ENCODE measurements around the gene MEIOC.
A peak's percentile ranks its signal among the peaks of the same experiment; 100 is the strongest.
"Not testable (repeated sequence)": the region's sequence is repeated elsewhere in the genome, so short reads cannot be mapped to it uniquely, and the experiment has no call there.

Gene MEIOC

DNA sequence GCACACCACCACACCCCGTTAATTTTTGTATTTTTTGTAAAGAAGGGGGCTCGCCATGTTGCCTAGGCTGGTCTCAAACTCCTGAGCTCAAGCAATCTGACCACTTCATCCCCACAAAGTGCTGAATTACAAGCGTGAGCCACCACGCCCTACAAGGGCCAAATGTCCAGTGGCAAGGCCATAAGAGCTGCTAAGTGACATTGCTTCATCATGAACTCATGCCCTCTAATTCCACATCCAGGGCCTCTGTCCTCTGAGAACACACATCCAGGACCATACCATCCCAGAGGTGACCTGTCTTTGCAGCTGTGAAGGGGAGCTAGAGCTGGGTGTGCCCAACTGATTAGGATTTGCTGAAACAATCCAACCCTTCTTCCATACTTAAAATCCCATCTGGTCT is 25.6 kb upstream of the MEIOC start:
- Mint-ChIP-seq H3K27me3 (peaks cover 1% of the 10 kb centered on the region), H3K4me1 (peaks cover 13% of the 10 kb centered on the region), H3K4me3 (no peak overlapping the region), H3K27ac (no peak overlapping the region), H3K9me3 (no peaks in the 10 kb centered on the region), H3K36me3 (no peaks in the 10 kb centered on the region)
- no peak for DNase-seq (ENCODE audit: low spot score in 2 of 2)
- no peak for ATAC-seq (ENCODE audit: low read depth)

GRCh38 chr17:44633998-44634397 is 22.3 kb upstream of the MEIOC start:
- Mint-ChIP-seq H3K36me3 (no peaks in the 10 kb centered on the region), H3K27me3 (peaks cover 1% of the 10 kb centered on the region), H3K4me1 (no peaks in the 10 kb centered on the region), H3K4me3 (no peak overlapping the region), H3K9me3 (no peaks in the 10 kb centered on the region), H3K27ac (no peak overlapping the region)
- DNase-seq (ENCODE audit: low spot score in 2 of 2) (no peak), ATAC-seq (ENCODE audit: low read depth) (no peak)

- H3K4me1 Mint-ChIP-seq; H3K4me3 Mint-ChIP-seq; DNase-seq (ENCODE audit: low spot score in 2 of 2); H3K27ac Mint-ChIP-seq; H3K27me3 Mint-ChIP-seq; H3K9me3 Mint-ChIP-seq; ATAC-seq (ENCODE audit: low read depth); H3K36me3 Mint-ChIP-seq: not testable (repeated sequence)
Observed at GRCh38 chr17:44634401-44634800, 21.9 kb upstream of the MEIOC start.

- H3K27ac Mint-ChIP-seq, result no peak overlapping the region
- H3K9me3 Mint-ChIP-seq, result no peaks in the 10 kb centered on the region
- ATAC-seq (ENCODE audit: low read depth) (peak; percentile 59), DNase-seq (ENCODE audit: low spot score in 2 of 2) (peak in 1 of 2 donors; percentile 11)
- H3K27me3 Mint-ChIP-seq, result peaks cover 3% of the 10 kb centered on the region
- H3K4me1 Mint-ChIP-seq, result no peaks in the 10 kb centered on the region
- H3K36me3 Mint-ChIP-seq, result no peaks in the 10 kb centered on the region
- no peak overlapping the region for H3K4me3 Mint-ChIP-seq
Observed at GRCh38 chr17:44636562-44636961, 19.7 kb upstream of the MEIOC start.

- peaks cover 3% of the 10 kb centered on the region for H3K27me3 Mint-ChIP-seq
- H3K36me3 Mint-ChIP-seq, result no peaks in the 10 kb centered on the region
- no peaks in the 10 kb centered on the region for H3K9me3 Mint-ChIP-seq
- H3K4me1 Mint-ChIP-seq, result no peaks in the 10 kb centered on the region
- H3K27ac Mint-ChIP-seq, result no peak overlapping the region
- no peak for DNase-seq (ENCODE audit: low spot score in 2 of 2)
- no peak for ATAC-seq (ENCODE audit: low read depth)
- H3K4me3 Mint-ChIP-seq, result no peak overlapping the region
Observed at GRCh38 chr17:44637066-44637465, 19.2 kb upstream of the MEIOC start.

GRCh38 chr17:44642834-44643233 is 13.4 kb upstream of the MEIOC start:
- Mint-ChIP-seq H3K4me3 (no peak overlapping the region), H3K4me1 (no peaks in the 10 kb centered on the region), H3K36me3 (no peaks in the 10 kb centered on the region), H3K27ac (no peak overlapping the region), H3K9me3 (no peaks in the 10 kb centered on the region), H3K27me3 (peaks cover 13% of the 10 kb centered on the region)
- DNase-seq (ENCODE audit: low spot score in 2 of 2) (no peak), ATAC-seq (ENCODE audit: low read depth) (no peak)

GRCh38 chr17:44645341-44645740 is 10.9 kb upstream of the MEIOC start:
- DNase-seq (ENCODE audit: low spot score in 2 of 2) (no peak), ATAC-seq (ENCODE audit: low read depth) (no peak)
- no peaks in the 10 kb centered on the region for H3K9me3 Mint-ChIP-seq
- H3K4me1 Mint-ChIP-seq, result peaks cover 4% of the 10 kb centered on the region
- H3K4me3 Mint-ChIP-seq, result no peak overlapping the region
- H3K27ac Mint-ChIP-seq, result no peak overlapping the region
- H3K27me3 Mint-ChIP-seq, result peaks cover 13% of the 10 kb centered on the region
- no peaks in the 10 kb centered on the region for H3K36me3 Mint-ChIP-seq

DNA sequence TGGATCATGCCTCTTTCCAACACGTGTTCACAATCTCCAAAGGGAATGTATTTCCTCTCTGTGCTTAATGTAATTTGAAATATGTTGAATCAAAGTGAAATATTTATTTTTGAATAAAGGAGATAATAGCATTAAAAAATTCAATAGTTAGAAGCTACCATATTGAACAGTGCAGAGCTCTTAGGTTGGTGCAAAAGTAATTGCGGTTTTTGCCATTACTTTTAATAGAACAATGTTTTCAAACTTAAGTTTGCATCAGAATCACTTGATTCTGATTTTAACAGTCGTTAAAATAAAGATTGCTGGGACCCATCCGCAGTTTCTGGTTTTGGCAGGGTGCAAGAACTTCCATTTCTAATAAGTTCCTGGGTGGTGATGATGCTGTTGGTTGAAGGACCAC is 10.0 kb upstream of the MEIOC start:
- peaks cover 12% of the 10 kb centered on the region for H3K27me3 Mint-ChIP-seq
- no peaks in the 10 kb centered on the region for H3K36me3 Mint-ChIP-seq
- no peak for ATAC-seq (ENCODE audit: low read depth)
- peaks cover 4% of the 10 kb centered on the region for H3K4me1 Mint-ChIP-seq
- H3K27ac Mint-ChIP-seq, result no peak overlapping the region
- H3K4me3 Mint-ChIP-seq, result no peak overlapping the region
- H3K9me3 Mint-ChIP-seq, result no peaks in the 10 kb centered on the region
- DNase-seq (ENCODE audit: low spot score in 2 of 2), result no peak

GRCh38 chr17:44647736-44648135 is 8.5 kb upstream of the MEIOC start:
- Mint-ChIP-seq H3K4me1 (peaks cover 4% of the 10 kb centered on the region), H3K27me3 (peaks cover 11% of the 10 kb centered on the region), H3K4me3 (no peak overlapping the region), H3K36me3 (no peaks in the 10 kb centered on the region), H3K27ac (no peak overlapping the region), H3K9me3 (no peaks in the 10 kb centered on the region)
- ATAC-seq (ENCODE audit: low read depth) (no peak), DNase-seq (ENCODE audit: low spot score in 2 of 2) (no peak)

GRCh38 chr17:44648963-44649362 is 7.3 kb upstream of the MEIOC start:
- peaks cover 4% of the 10 kb centered on the region for H3K4me1 Mint-ChIP-seq
- H3K4me3 Mint-ChIP-seq, result no peak overlapping the region
- ATAC-seq (ENCODE audit: low read depth) (no peak), DNase-seq (ENCODE audit: low spot score in 2 of 2) (no peak)
- H3K36me3 Mint-ChIP-seq, result no peaks in the 10 kb centered on the region
- no peaks in the 10 kb centered on the region for H3K9me3 Mint-ChIP-seq
- no peak overlapping the region for H3K27ac Mint-ChIP-seq
- H3K27me3 Mint-ChIP-seq, result peaks cover 9% of the 10 kb centered on the region

DNA sequence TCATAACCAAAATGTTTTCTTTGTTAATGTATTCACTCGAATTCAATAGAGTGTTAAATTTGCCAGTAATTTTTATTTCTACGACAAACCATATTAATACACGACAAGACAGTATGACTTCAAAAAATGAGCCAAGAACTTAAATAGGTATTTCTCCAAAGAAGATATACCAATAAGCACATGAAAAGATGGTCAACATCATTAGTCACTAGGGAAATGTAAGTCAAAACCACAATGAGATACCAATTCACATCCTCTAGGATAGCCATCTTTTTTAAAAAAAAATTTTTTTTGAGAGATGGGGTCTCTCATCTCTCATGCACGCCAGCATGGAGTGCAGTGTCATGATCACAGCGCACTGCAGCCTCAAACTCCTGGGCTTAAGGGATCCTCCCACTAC is 5.0 kb upstream of the MEIOC start:
- H3K36me3 Mint-ChIP-seq, result no peaks in the 10 kb centered on the region
- no peak overlapping the region for H3K27ac Mint-ChIP-seq
- ATAC-seq (ENCODE audit: low read depth) (no peak), DNase-seq (ENCODE audit: low spot score in 2 of 2) (no peak)
- H3K9me3 Mint-ChIP-seq, result no peaks in the 10 kb centered on the region
- peaks cover 4% of the 10 kb centered on the region for H3K4me1 Mint-ChIP-seq
- no peak overlapping the region for H3K4me3 Mint-ChIP-seq
- H3K27me3 Mint-ChIP-seq, result peaks cover 14% of the 10 kb centered on the region

GRCh38 chr17:44652727-44653126 is 3.5 kb upstream of the MEIOC start:
- ATAC-seq (ENCODE audit: low read depth), result no peak
- Mint-ChIP-seq H3K27me3 (peaks cover 19% of the 10 kb centered on the region), H3K4me1 (peaks cover 6% of the 10 kb centered on the region)

DNA sequence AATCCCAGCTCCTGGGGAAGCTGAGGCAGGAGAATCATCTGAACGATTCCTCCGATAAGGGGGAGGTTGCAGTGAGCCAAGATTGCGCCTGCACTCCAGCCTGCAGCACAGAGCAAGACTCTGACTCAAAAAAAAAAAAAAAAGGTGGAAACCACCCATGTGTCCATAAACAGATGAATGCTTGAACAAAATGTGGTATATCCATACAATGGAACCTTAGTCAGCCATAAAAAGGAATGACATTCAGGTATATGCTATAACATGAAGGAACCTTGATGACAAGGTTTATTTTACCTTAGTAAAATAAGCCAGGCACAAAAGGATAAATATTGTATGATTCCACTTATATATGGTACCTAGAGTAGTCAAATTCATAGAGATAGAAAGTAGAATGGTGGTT is 2.9 kb upstream of the MEIOC start:
- H3K4me3 Mint-ChIP-seq, result no peak overlapping the region
- H3K9me3 Mint-ChIP-seq, result no peaks in the 10 kb centered on the region
- ATAC-seq (ENCODE audit: low read depth) (no peak), DNase-seq (ENCODE audit: low spot score in 2 of 2) (no peak)
- no peaks in the 10 kb centered on the region for H3K36me3 Mint-ChIP-seq
- H3K27ac Mint-ChIP-seq, result no peak overlapping the region
- peaks cover 3% of the 10 kb centered on the region for H3K4me1 Mint-ChIP-seq
- peaks cover 19% of the 10 kb centered on the region for H3K27me3 Mint-ChIP-seq

More at GRCh38 chr17:44652727-44653126, 3.5 kb upstream of the MEIOC start:
- no peaks in the 10 kb centered on the region for H3K9me3 Mint-ChIP-seq
- no peak for DNase-seq (ENCODE audit: low spot score in 2 of 2)
- H3K27ac Mint-ChIP-seq, result no peak overlapping the region
- no peak overlapping the region for H3K4me3 Mint-ChIP-seq
- H3K36me3 Mint-ChIP-seq, result no peaks in the 10 kb centered on the region

- Mint-ChIP-seq H3K4me3 (no peak overlapping the region), H3K4me1 (peaks cover 3% of the 10 kb centered on the region), H3K27ac (no peak overlapping the region), H3K36me3 (no peaks in the 10 kb centered on the region), H3K9me3 (no peaks in the 10 kb centered on the region), H3K27me3 (peaks cover 19% of the 10 kb centered on the region)
- DNase-seq (ENCODE audit: low spot score in 2 of 2) (no peak), ATAC-seq (ENCODE audit: low read depth) (no peak)
Observed at GRCh38 chr17:44653954-44654353, 2.3 kb upstream of the MEIOC start.

- no peaks in the 10 kb centered on the region for H3K9me3 Mint-ChIP-seq
- no peak overlapping the region for H3K4me3 Mint-ChIP-seq
- H3K27me3 Mint-ChIP-seq, result peaks cover 3% of the 10 kb centered on the region
- ATAC-seq (ENCODE audit: low read depth) (no peak), DNase-seq (ENCODE audit: low spot score in 2 of 2) (no peak)
- no peaks in the 10 kb centered on the region for H3K36me3 Mint-ChIP-seq
- peaks cover 3% of the 10 kb centered on the region for H3K4me1 Mint-ChIP-seq
- no peak overlapping the region for H3K27ac Mint-ChIP-seq
Observed at GRCh38 chr17:44661835-44662234, 5.6 kb downstream of the MEIOC start.

DNA sequence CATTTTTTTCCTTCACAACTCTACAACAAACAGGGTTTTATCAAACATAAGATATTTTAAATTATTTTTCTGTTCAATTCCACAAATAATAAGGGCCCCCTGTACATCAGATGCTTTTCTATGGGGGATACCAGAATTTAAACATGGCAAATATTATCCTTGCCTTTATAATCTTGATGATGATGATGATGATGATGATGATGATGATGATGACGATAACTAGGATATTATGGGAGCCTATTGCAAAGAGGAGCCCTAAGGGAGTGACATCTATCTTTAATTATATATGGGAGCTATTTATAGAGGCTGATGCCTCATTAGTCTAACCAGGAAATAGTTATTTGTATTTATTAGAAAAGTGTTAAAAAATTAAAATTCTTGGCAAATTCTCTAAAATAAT is 6.8 kb downstream of the MEIOC start:
- no peak for ATAC-seq (ENCODE audit: low read depth)
- Mint-ChIP-seq H3K9me3 (no peaks in the 10 kb centered on the region), H3K4me1 (no peaks in the 10 kb centered on the region), H3K27me3 (no peaks in the 10 kb centered on the region), H3K36me3 (no peaks in the 10 kb centered on the region), H3K4me3 (no peak overlapping the region), H3K27ac (no peak overlapping the region)
- DNase-seq (ENCODE audit: low spot score in 2 of 2), result no peak
